A673 (cell line): ENCODE results near the gene IDE.
"Not testable (repeated sequence)": the region's sequence is repeated elsewhere in the genome, so short reads cannot be mapped to it uniquely, and the experiment has no call there.

Experiments
- EZH2 ChIP-seq: fragments of 200-600 bp; sonication (generic); IDR thresholded peaks from 2 replicates; pipeline ENCODE4 v1.6.1; 2017; ENCODE audit warnings: borderline replicate concordance, low read depth, mild to moderate bottlenecking, mixed read lengths, antibody characterized with exemption, low read length; ENCODE audit not compliant: poor library complexity, severe bottlenecking
- TF ChIP-seq, protein P1 (sequence below): fragments of 300-800, 200-600 bp; sonication (generic); conservative IDR thresholded peaks from 2 replicates; pipeline ENCODE4 v1.5.1; 2017; ENCODE audit warnings: low read depth, mild to moderate bottlenecking, antibody characterized with exemption, low read length, moderate library complexity, mixed read lengths

DNA sequence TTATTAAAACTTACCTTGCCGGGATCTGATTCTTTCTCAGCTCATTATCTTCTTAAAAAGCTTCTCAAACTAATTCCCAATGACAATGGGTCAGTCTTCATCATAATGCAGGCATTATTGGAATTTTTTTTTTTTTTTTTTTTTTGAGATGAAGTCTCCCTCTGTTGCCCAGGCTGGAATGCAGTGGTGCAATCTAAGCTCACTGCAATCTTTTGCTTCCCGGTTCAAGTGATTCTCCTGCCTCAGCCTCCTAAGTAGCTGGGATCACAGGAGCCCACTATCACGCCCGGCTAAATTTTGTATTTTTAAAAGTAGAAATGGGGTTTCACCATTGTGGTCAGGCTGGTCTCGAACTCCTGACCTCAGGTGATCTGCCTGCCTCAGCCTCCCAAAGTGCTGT lies 137.8 kb downstream of the IDE start:
- TF ChIP-seq, protein P1, sequence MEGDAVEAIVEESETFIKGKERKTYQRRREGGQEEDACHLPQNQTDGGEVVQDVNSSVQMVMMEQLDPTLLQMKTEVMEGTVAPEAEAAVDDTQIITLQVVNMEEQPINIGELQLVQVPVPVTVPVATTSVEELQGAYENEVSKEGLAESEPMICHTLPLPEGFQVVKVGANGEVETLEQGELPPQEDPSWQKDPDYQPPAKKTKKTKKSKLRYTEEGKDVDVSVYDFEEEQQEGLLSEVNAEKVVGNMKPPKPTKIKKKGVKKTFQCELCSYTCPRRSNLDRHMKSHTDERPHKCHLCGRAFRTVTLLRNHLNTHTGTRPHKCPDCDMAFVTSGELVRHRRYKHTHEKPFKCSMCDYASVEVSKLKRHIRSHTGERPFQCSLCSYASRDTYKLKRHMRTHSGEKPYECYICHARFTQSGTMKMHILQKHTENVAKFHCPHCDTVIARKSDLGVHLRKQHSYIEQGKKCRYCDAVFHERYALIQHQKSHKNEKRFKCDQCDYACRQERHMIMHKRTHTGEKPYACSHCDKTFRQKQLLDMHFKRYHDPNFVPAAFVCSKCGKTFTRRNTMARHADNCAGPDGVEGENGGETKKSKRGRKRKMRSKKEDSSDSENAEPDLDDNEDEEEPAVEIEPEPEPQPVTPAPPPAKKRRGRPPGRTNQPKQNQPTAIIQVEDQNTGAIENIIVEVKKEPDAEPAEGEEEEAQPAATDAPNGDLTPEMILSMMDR = not testable (repeated sequence)
- not testable (repeated sequence) for TF ChIP-seq EZH2
